Fibroblast of skin of scalp (primary cell): ENCODE data around the gene SSNA1.

Experiments
- DNase-seq: peaks from one replicate; pipeline ENCODE4 v3.0.0-alpha.2; 2013

The SSNA1 gene

GRCh38 chr9:137201205-137201868 is 12.9 kb downstream of the SSNA1 start:
- no peak for DNase-seq

- no peak for DNase-seq
Observed at GRCh38 chr9:137202966-137203365, 14.5 kb downstream of the SSNA1 start.

GRCh38 chr9:137204731-137205125 is 16.3 kb downstream of the SSNA1 start:
- DNase-seq: no peak

- peak; percentile 87 for DNase-seq
Observed at GRCh38 chr9:137205126-137206069, 16.9 kb downstream of the SSNA1 start, which contains the start of the genes NDOR1 and TMEM203. Gene NDOR1, plus strand, starts transcription at chr9:137205700. Its CDS starts 78 bp downstream, at chr9:137205778. Gene TMEM203, minus strand, starts transcription at chr9:137205648. Its CDS starts 234 bp downstream, at chr9:137205414.

GRCh38 chr9:137206602-137207001 is 18.1 kb downstream of the SSNA1 start:
- no peak for DNase-seq

GRCh38 chr9:137211532-137211931 is 23.1 kb downstream of the SSNA1 start:
- no peak for DNase-seq

- no peak for DNase-seq
Observed at GRCh38 chr9:137212520-137212919, 24.0 kb downstream of the SSNA1 start.

- DNase-seq: no peak
Observed at GRCh38 chr9:137213160-137214060, 24.9 kb downstream of the SSNA1 start.

- no peak for DNase-seq
Observed at GRCh38 chr9:137214620-137215019, 26.1 kb downstream of the SSNA1 start.

- no peak for DNase-seq
Observed at GRCh38 chr9:137215196-137215986, 26.9 kb downstream of the SSNA1 start.

- DNase-seq: no peak
Observed at GRCh38 chr9:137216188-137216965, 27.9 kb downstream of the SSNA1 start.

GRCh38 chr9:137217276-137218211 is 29.1 kb downstream of the SSNA1 start:
- no peak for DNase-seq

GRCh38 chr9:137218212-137218753 is 29.8 kb downstream of the SSNA1 start:
- DNase-seq: no peak

GRCh38 chr9:137218754-137219271 is 30.3 kb downstream of the SSNA1 start:
- DNase-seq: no peak

GRCh38 chr9:137219757-137220316 is 31.4 kb downstream of the SSNA1 start:
- no peak for DNase-seq

- DNase-seq: no peak
Observed at GRCh38 chr9:137220317-137221094, 32.0 kb downstream of the SSNA1 start.

- DNase-seq: no peak
Observed at GRCh38 chr9:137221095-137221505, 32.6 kb downstream of the SSNA1 start.
